Lower leg skin (tissue), 4 donors: ENCODE measurements around the gene MPRIP. TPM values are rescaled to one million over a fixed set of nuclear protein-coding genes. Genes with fewer than 3 reads are reported as not detected.
A peak's percentile ranks its signal among the peaks of the same experiment; 100 is the strongest.

Experiments
- DNase-seq, 2 donors: peaks; one replicate each; pipeline ENCODE4 v3.0.0-alpha.2; 2019; ENCODE audit warnings: low spot score in 2 of 2
- H3K4me3 ChIP-seq: fragments of 200-600 bp; sonication (generic); 2 replicates; pipeline ENCODE4 v1.5.1; 2017; ENCODE audit warnings: mild to moderate bottlenecking, low read depth; ENCODE audit not compliant: poor library complexity, severe bottlenecking
- CTCF ChIP-seq, 3 donors: fragments of 450-650 bp; IDR thresholded peaks; one replicate each; pipeline ENCODE4 v1.5.1; 2016; ENCODE audit warnings: antibody characterized with exemption in 3 of 3, mild to moderate bottlenecking in 3 of 3, moderate library complexity in 2 of 3
- POLR2A ChIP-seq, 2 donors: fragments of 450-650 bp; IDR thresholded peaks; one replicate each; pipeline ENCODE4 v1.6.1; 2016 to 2017; ENCODE audit warnings: antibody characterized with exemption in 2 of 2, mild to moderate bottlenecking in 1 of 2, moderate library complexity in 1 of 2
- WGBS, 2 donors: methylation state at CpG; one replicate each; pipeline ENCODE4 v1.1.5; 2018; 5-methylcytosine and 5-hydroxymethylcytosine counted together
- intact Hi-C: fragments of 100-400 bp; cut with DNase I; formaldehyde crosslinking; loops from one replicate; pipeline ENCODE4 v1.15.0; 2023; ENCODE audit warnings: low total_unique reads
- total RNA-seq, 4 donors: library from RNA; depleted of rRNA; stranded (reverse); fragments of >200 nt; gene quantifications; one replicate each; pipeline ENCODE4 v1.1.0, GENCODE V29; 2016

Gene MPRIP
- total RNA-seq, 4 donors from 2014 or later = 128 to 217 (median 141) TPM

DNA sequence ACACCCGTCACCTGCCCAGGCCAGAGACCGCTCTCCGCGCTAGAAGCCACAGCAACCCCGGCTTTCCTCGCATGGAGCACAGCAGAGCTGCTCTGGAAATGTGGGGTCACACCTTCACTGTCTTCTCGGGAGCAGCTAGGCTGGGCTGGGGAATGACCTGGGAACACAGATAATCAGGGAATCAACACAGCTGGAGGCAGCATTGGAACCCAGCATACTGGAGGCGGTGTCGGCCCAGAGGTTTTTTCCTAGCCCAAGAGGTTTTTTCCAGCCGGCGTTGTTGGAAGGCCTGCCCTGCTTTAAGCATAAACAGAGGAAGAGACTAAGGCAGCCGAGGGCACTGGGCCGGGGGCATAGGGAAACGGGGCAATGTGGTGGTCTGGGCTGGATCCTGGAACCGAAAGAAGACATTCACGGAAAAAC, 164.7 kb downstream of the MPRIP start:
- peak in 1 of 2 donors; percentile 39 for DNase-seq
- TF ChIP-seq POLR2A (IDR thresholded peaks at IDR 0.05) (no peak), CTCF (IDR thresholded peaks at IDR 0.05) (no peak)
- intact Hi-C loops = no loop called here
- no peak overlapping the region for H3K4me3 ChIP-seq
- 25 to 35% methylated on average over 16 of the region's 16 CpGs for WGBS, 2 donors

- intact Hi-C loops = no loop called here
- no peak for DNase-seq
- H3K4me3 ChIP-seq = no peak overlapping the region
- 74% methylated on average over 8 of the region's 8 CpGs for WGBS, 2 donors
- TF ChIP-seq POLR2A (IDR thresholded peaks at IDR 0.05) (no peak), CTCF (IDR thresholded peaks at IDR 0.05) (no peak)
These were observed 165.7 kb downstream of the MPRIP start for GRCh38 chr17:17207998-17208397.

GRCh38 chr17:17213775-17214174, 171.5 kb downstream of the MPRIP start:
- intact Hi-C loops = no loop called here
- no peak overlapping the region for H3K4me3 ChIP-seq
- WGBS, 2 donors = 57 to 63% methylated on average over 10 of the region's 10 CpGs
- DNase-seq = no peak
- TF ChIP-seq POLR2A (IDR thresholded peaks at IDR 0.05) (no peak), CTCF (IDR thresholded peaks at IDR 0.05) (no peak)

DNA sequence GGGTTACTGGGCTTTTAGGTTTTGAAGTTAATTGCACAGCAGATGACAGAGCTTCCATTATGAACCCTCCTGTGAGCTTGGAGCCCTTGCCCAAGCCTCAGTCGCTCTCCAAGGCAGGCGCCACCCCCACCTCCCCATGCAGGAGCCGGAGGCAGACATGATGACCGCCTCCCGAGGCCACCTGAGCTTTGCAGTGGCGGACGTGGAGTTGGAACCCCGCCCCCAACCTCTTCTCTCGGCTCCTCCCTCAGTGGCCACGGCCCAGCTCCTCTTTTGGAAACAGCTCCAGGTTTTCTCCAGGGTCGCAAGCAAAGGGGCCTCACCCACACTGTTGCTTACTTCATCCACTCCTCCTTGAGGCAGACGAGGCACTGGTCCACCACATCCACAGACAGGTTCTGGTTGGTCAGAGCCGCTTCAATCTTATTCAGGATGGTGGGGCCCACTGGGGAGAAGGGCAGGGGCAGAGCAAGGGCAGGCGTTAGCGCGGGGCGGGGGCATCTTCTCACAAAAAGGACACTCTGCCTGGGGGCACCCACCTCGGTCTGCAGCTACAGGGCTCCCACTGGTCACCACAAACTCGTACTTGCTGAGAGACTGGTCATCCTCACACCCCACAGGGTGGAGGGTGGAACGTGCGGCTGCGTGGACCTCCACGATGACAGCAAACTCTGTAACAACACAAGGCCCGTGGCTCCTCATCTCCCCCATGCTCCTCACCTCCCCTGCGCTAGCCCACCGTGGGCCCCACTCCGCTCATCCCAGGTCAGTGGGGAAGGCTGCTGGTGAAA, 172.6 kb downstream of the MPRIP start:
- intact Hi-C loops = no loop called here
- DNase-seq = no peak
- TF ChIP-seq POLR2A (IDR thresholded peaks at IDR 0.05) (no peak), CTCF (IDR thresholded peaks at IDR 0.05) (no peak)
- 80 to 86% methylated on average over 27 of the region's 27 CpGs for WGBS, 2 donors
- H3K4me3 ChIP-seq = no peak overlapping the region

- TF ChIP-seq POLR2A (IDR thresholded peaks at IDR 0.05) (no peak), CTCF (IDR thresholded peaks at IDR 0.05) (no peak)
- 89 to 90% methylated on average over 8 of the region's 8 CpGs for WGBS, 2 donors
These were observed 173.3 kb downstream of the MPRIP start for GRCh38 chr17:17215575-17215974.

DNA sequence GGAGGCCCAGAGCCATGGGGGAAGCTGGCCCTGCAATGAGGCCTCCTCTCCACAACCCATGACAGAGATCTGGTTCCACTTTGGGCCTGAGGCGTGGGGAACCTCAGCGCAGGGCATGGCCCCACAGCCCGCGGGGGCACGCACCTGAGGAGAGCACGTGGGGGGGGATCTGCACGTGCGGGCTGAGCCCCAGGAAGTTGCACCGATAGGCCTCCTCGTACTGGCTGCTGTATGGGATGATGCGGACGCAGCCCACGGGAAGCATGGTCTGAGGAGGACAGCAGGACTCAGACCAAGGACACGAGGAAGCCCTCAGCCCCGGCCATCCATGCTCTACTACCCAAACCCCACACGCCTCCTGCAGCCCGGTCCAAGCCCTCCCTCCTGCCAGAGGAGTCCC, 174.0 kb downstream of the MPRIP start:
- DNase-seq = no peak
- TF ChIP-seq CTCF (IDR thresholded peaks at IDR 0.05) = no peak
- TF ChIP-seq POLR2A (IDR thresholded peaks at IDR 0.05) = no peak
- intact Hi-C loops = no loop called here
- H3K4me3 ChIP-seq = no peak overlapping the region
- WGBS, 2 donors = 93 to 94% methylated on average over 16 of the region's 17 CpGs

More at GRCh38 chr17:17215575-17215974, 173.3 kb downstream of the MPRIP start:
- no peak for DNase-seq
- H3K4me3 ChIP-seq = no peak overlapping the region
- intact Hi-C loops = no loop called here
